Activated T-helper 1 cell treated with anti-CD3 and anti-CD28 coated beads, Interleukin-12 subunit alpha, Interleukin-12 subunit beta, Interleukin-2, Interleukin-4 antibody, amounts not matched to agents 30 ng/mL and 10 ng/mL and 1 ng/mL, durations not matched to agents 14 hours and 24 hours and 36 hours (primary cell): ENCODE measurements around the gene RHCE. TPM values are rescaled to one million over a fixed set of nuclear protein-coding genes. Genes with fewer than 3 reads are reported as not detected.
"Not testable (repeated sequence)": the region's sequence is repeated elsewhere in the genome, so short reads cannot be mapped to it uniquely, and the experiment has no call there.

ENCODE experiments used
- DNase-seq: peaks from one replicate; pipeline ENCODE4 v3.0.0; 2021; ENCODE audit warnings: low spot score
- H3K27ac Mint-ChIP-seq: one replicate; pipeline ENCODE4 v1.8.0; 2021; ENCODE audit warnings: mild to moderate bottlenecking, mixed read lengths
- H3K27me3 Mint-ChIP-seq: one replicate; pipeline ENCODE4 v1.8.0; 2022; ENCODE audit warnings: mild to moderate bottlenecking, moderate library complexity, mixed read lengths; ENCODE audit not compliant: insufficient read depth
- H3K36me3 Mint-ChIP-seq: one replicate; pipeline ENCODE4 v1.8.0; 2021; ENCODE audit warnings: low read depth, mixed read lengths
- H3K4me1 Mint-ChIP-seq: one replicate; pipeline ENCODE4 v1.8.0; 2021; ENCODE audit warnings: low read depth, mixed read lengths
- H3K4me3 Mint-ChIP-seq: one replicate; pipeline ENCODE4 v1.8.0; 2021; ENCODE audit warnings: mild to moderate bottlenecking, moderate library complexity, mixed read lengths
- H3K9me3 Mint-ChIP-seq: one replicate; pipeline ENCODE4 v1.8.0; 2021; ENCODE audit warnings: mixed read lengths
- intact Hi-C: fragments of 100-400 bp; cut with micrococcal nuclease; formaldehyde crosslinking; loops from one replicate; pipeline ENCODE4 v1.15.1; 2024
- total RNA-seq: library from RNA; stranded (reverse); gene quantifications from 2 replicates; pipeline ENCODE4 v1.2.3, GENCODE V29; 2022

Gene RHCE
- total RNA-seq, 1 donor from 2014 or later: not detected

DNA sequence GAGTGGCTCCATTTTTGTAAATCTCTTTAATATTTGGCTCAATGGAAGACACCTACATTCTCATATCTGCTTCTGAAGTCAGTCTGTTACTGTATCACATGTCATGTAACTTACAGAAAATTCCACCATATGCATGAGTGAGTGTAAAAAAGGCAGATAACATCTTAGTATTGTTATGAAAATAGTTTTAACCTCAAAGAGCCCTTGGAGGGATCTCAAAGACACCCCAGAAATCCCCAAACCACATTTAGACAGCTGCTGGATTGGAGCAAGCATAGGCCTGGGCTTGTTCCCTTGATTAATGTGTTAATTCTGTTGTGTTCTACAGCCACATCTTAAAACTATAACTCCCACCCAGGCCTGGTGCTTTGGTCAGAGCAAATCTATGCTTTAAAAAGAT lies 26.9 kb upstream of the RHCE start:
- H3K27ac Mint-ChIP-seq: peak overlapping the region; percentile 63
- peaks cover 26% of the 10 kb centered on the region for H3K36me3 Mint-ChIP-seq
- intact Hi-C loops: loop anchor here (1.0 to 2.0 kb wide), 4 partner anchors 12 to 27 kb away; partner anchors contain the start of gene MACO1
- peaks cover 31% of the 10 kb centered on the region for H3K4me1 Mint-ChIP-seq
- peaks cover 2% of the 10 kb centered on the region for H3K27me3 Mint-ChIP-seq
- H3K4me3 Mint-ChIP-seq: no peak overlapping the region
- no peaks in the 10 kb centered on the region for H3K9me3 Mint-ChIP-seq
- DNase-seq: peak; percentile 30

DNA sequence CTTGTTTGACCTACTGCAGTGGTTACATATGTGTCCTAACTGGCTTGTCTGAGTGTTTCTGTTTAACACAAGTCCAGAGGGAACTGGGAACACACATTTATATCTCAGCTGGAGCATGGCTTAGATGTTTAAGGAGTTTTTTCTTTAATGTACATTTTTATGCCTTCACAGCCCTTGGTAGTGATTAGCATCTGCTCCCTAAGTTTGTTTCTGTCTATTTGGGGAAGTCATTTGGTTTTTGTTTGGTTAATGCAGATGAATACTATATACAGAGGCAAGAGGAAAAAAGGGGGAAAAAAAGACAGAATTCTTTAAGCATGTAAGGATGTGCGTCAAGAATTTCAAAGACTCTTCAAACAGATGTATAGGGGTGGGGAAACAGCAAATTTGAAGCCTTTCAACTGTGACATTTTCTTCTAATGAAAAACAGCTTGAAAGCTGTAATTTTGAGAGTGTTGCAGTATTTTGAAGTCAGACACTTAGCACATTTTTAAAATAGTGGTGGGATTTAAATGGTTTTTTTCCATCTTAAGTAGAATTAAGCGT lies 25.4 kb upstream of the RHCE start:
- peaks cover 43% of the 10 kb centered on the region for H3K4me1 Mint-ChIP-seq
- H3K27me3 Mint-ChIP-seq: peaks cover 2% of the 10 kb centered on the region
- intact Hi-C loops: loop anchor here (2.0 kb wide), 1 partner anchor 21 kb away; no protein-coding TSS in a partner anchor
- DNase-seq: no peak
- peaks cover 26% of the 10 kb centered on the region for H3K36me3 Mint-ChIP-seq
- H3K27ac Mint-ChIP-seq: no peak overlapping the region
- H3K4me3 Mint-ChIP-seq: no peak overlapping the region
- no peaks in the 10 kb centered on the region for H3K9me3 Mint-ChIP-seq

DNA sequence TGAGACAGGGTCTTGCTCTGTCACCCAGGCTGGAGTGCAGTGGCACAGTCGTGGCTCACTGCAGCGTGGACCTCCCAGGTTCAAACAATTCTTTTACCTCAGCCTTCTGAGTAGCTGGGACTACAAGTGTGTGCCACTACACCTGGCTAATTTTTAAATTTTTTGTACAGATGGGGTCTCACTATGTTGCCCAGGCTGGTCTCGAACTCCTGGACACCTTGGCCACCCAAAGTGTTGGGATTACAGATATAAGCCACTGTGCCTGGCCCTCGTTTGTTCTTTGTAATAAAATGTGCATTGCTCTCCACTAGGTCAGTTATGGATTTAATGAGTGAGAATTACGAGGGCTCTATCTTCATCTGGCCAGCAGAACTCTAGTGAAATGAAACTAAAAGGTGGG lies 24.0 kb upstream of the RHCE start:
- H3K9me3 Mint-ChIP-seq, intact Hi-C loops: not testable (repeated sequence)

DNA sequence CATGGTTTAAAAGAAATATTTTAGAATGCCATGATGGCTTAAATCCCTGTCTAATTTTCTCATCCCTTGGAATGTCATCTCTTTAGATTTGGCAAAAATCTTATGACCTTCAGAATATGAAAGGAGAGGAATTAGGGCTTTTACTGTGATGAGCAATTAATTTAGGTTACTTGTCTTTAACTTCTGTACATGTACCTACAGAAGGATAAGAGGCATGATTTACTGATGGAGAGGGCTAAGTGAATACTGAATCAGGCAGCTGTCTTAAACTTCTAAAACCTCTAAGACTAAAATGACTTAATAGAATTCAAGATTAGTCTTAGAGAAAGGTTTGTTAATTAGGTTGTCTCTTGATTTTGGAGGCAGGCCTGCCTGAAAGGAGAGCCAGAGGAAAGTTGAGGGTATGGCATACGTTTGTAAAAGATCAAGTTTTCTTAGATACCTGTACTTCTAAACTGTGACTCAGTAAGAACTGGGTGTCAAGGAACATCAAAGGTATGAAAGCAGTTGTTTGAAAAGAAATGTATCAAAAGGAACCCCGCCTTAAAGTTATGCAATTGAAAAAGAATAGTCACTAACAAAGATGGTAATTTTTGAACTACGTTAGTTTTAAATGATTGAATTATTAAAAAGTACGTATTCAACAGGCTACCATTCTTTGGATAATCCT lies 22.5 kb upstream of the RHCE start:
- no peak overlapping the region for H3K27ac Mint-ChIP-seq

More for the DNA sequence above, 24.0 kb upstream of the RHCE start:
- H3K36me3 Mint-ChIP-seq: peaks cover 21% of the 10 kb centered on the region
- H3K4me3 Mint-ChIP-seq, H3K27ac Mint-ChIP-seq, DNase-seq, H3K27me3 Mint-ChIP-seq: not testable (repeated sequence)
- H3K4me1 Mint-ChIP-seq: peaks cover 43% of the 10 kb centered on the region

DNA sequence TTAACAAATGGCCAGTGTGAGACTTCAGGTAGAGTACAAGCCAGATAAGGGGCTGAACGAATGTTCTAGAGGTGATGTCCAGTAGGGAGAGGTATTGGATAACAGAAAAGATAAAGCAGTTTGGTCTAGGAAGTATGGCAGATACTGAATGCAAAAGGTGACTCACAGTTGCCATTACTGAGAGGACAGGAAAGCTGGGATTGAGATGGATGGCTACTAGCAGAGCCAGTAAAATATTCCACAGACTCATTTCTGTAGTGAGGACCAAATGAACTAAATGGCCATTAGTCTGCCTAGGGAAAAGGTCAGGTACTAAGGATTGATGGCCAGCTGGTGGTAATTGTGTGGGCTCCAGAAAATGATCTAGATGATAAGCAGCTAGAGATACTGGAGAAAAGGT lies 21.6 kb upstream of the RHCE start:
- intact Hi-C loops: no loop called here

More for the DNA sequence above, 22.5 kb upstream of the RHCE start:
- H3K9me3 Mint-ChIP-seq: no peaks in the 10 kb centered on the region
- H3K4me1 Mint-ChIP-seq: peaks cover 43% of the 10 kb centered on the region
- peaks cover 2% of the 10 kb centered on the region for H3K27me3 Mint-ChIP-seq
- DNase-seq: no peak
- H3K4me3 Mint-ChIP-seq: no peak overlapping the region
- intact Hi-C loops: no loop called here
- H3K36me3 Mint-ChIP-seq: peaks cover 19% of the 10 kb centered on the region

DNA sequence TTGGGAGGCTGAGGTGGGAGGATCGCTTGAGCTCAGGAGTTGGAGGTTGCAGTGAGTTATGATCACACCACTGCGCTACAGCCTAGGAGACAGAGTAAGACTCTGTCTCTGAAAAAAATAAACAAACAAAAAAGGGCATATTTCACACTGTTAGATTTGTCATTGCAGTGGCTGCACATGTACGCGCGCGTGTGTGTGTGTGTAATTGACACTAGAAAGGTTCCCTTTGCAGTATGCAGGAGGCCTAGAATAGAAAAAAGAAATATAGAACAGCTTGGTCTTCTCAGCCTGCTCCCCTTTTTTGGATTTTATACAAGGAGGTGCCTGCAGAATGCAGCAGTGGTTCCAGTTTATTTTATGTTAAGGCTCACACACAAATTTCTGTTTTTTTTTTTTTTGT lies 18.7 kb upstream of the RHCE start:
- intact Hi-C loops: no loop called here
- Mint-ChIP-seq H3K4me1 (peaks cover 47% of the 10 kb centered on the region), H3K4me3 (no peak overlapping the region), H3K36me3 (peaks cover 12% of the 10 kb centered on the region), H3K27ac (no peak overlapping the region), H3K9me3 (no peaks in the 10 kb centered on the region), H3K27me3 (peaks cover 2% of the 10 kb centered on the region)
- no peak for DNase-seq

More for the DNA sequence above, 21.6 kb upstream of the RHCE start:
- no peaks in the 10 kb centered on the region for H3K9me3 Mint-ChIP-seq
- no peak for DNase-seq
- no peak overlapping the region for H3K27ac Mint-ChIP-seq
- no peak overlapping the region for H3K4me3 Mint-ChIP-seq
- peaks cover 2% of the 10 kb centered on the region for H3K27me3 Mint-ChIP-seq
- H3K36me3 Mint-ChIP-seq: peaks cover 17% of the 10 kb centered on the region
- H3K4me1 Mint-ChIP-seq: peaks cover 33% of the 10 kb centered on the region

DNA sequence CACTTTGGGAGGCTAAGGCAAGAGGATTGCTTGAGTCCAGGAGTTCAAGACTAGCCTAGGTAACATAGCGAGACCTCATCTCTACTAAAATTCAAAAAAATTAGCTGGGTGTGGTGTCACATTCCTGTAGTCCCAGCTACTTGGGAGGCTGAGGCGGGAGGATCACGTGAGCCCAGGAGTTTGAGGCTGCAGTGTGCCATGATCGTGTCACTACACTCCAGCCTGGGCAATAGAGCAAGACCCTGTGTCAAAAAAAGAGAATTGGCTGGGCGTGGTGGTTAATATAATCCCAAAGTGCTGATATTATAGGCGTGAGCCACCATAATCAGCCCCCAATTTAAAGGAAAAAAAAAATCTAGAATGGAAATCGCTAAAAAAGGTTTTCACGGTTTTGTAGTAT lies 17.0 kb upstream of the RHCE start:
- Mint-ChIP-seq H3K4me1 (peaks cover 56% of the 10 kb centered on the region), H3K36me3 (peaks cover 11% of the 10 kb centered on the region), H3K27me3 (no peaks in the 10 kb centered on the region), H3K27ac (no peak overlapping the region), H3K4me3 (no peak overlapping the region), H3K9me3 (no peaks in the 10 kb centered on the region)
- DNase-seq: no peak
- intact Hi-C loops: no loop called here

DNA sequence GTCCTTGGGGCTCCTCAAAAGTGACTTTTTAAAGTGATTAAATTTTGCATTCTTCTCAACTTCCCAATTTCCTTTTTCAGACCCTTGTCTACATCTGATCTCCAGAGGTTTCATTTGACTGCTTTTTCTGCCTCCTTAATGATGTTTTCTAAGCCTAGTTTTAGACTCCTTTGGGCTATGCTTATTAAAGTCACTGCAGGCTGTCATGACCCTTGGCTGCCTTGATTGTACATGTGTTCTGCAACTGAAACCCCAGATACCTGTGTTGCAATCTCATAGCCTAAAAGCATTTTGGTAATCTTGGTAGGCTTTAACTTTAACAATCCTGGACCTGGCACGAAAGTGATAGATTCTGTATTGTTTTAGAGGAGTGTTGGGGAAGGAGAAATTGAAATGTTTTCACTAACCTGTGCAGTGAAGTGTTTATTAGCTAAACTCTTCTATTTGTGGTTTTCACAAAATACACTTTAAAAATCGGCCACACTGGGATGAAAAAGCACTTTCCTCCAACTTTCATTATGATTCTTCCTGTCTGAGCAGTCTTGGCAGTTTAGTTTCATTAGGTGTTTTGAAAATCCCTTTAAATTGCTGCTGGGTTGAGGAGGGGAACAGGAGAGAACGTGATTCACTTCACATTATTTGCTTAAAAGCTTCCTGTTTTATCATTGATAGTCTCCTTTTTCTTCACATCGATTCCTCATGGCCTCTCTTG lies 14.9 kb upstream of the RHCE start:
- peaks cover 9% of the 10 kb centered on the region for H3K36me3 Mint-ChIP-seq
- intact Hi-C loops: loop anchor here (1.0 kb wide), 1 partner anchor 12 kb away; no protein-coding TSS in a partner anchor
- H3K9me3 Mint-ChIP-seq: no peaks in the 10 kb centered on the region
- peak overlapping the region; percentile 37 for H3K27ac Mint-ChIP-seq
- DNase-seq: no peak
- peaks cover 54% of the 10 kb centered on the region for H3K4me1 Mint-ChIP-seq
- no peaks in the 10 kb centered on the region for H3K27me3 Mint-ChIP-seq
- H3K4me3 Mint-ChIP-seq: peak overlapping the region; percentile 16

DNA sequence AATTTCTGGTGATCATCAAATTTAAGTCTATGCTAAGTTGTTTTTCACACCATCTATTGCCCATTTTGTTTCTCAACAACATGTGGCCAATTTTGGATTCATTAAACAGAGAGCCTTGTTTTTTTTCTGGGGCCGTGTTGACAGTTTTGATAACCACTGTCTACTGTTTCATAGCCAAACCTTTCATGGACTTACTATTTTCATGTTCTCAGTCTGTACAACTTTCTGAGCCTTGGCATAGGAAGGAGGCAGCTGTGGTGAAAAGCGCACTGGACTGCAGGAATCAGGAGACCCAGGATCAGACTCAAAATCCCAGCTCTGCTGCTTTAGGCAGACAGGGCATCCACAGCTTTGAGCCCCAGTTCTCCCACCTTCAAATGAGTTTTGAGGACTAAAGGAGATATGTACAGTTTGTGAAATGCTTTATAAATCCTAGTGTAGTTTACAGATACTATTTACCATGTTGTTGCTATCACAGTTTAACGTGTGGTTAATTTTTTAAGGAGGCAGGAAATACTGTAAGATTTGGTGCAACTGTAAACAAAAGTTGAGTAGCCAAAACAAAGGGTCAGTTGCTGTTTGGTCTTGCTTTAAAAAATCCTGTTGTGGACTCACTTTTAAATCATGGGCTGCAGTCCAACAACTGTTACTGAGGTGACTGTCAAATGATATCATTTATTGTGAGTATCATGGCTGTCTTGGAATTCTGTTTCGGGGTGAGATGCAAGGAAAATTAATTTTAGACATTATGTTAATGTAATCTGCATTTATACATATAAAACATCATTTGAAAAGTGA lies 13.0 kb upstream of the RHCE start:
- intact Hi-C loops: loop anchor here (5.0 kb wide), 1 partner anchor 184 kb away; the partner anchor contains the start of gene MAN1C1
- H3K27me3 Mint-ChIP-seq: peaks cover 3% of the 10 kb centered on the region
- no peak overlapping the region for H3K4me3 Mint-ChIP-seq
- H3K4me1 Mint-ChIP-seq: peaks cover 60% of the 10 kb centered on the region
- H3K27ac Mint-ChIP-seq: no peak overlapping the region
- peaks cover 9% of the 10 kb centered on the region for H3K36me3 Mint-ChIP-seq
- DNase-seq: no peak
- H3K9me3 Mint-ChIP-seq: no peaks in the 10 kb centered on the region

DNA sequence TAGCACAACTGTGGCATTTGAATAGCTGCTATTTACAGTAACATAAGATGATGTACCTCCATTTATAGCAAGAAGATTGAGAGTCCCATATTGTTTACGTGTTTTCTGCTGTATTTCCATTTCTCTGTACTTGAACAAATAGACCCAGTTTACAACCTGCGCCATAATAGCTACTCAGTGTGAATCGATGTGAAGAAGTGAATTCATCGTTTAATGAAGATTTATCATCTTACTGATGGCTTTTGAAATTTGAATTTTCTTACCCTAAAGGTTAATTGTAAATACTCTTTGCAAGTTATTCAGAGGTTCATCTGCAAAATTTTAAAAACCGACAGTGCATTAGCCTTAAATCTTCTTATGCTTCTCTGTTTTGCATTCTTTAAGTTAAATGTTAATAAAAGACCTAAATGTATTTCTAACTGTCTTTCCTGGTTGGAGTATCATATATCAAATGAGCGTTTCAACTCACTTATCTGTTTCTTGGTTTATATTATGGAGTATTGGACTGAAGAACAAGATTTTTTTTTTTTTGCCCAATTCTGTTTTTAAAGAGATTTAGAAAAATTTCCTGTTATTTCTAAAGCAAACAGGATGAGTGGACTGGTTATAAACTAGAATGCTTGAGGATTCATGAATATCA lies 12.2 kb upstream of the RHCE start:
- peak overlapping the region; percentile 89 for H3K4me3 Mint-ChIP-seq
- H3K27me3 Mint-ChIP-seq: peaks cover 3% of the 10 kb centered on the region
- peaks cover 60% of the 10 kb centered on the region for H3K4me1 Mint-ChIP-seq
- no peak overlapping the region for H3K27ac Mint-ChIP-seq
- DNase-seq: no peak
- intact Hi-C loops: loop anchor here (5.0 kb wide), 1 partner anchor 184 kb away; the partner anchor contains the start of gene MAN1C1
- no peaks in the 10 kb centered on the region for H3K9me3 Mint-ChIP-seq
- peaks cover 9% of the 10 kb centered on the region for H3K36me3 Mint-ChIP-seq

DNA sequence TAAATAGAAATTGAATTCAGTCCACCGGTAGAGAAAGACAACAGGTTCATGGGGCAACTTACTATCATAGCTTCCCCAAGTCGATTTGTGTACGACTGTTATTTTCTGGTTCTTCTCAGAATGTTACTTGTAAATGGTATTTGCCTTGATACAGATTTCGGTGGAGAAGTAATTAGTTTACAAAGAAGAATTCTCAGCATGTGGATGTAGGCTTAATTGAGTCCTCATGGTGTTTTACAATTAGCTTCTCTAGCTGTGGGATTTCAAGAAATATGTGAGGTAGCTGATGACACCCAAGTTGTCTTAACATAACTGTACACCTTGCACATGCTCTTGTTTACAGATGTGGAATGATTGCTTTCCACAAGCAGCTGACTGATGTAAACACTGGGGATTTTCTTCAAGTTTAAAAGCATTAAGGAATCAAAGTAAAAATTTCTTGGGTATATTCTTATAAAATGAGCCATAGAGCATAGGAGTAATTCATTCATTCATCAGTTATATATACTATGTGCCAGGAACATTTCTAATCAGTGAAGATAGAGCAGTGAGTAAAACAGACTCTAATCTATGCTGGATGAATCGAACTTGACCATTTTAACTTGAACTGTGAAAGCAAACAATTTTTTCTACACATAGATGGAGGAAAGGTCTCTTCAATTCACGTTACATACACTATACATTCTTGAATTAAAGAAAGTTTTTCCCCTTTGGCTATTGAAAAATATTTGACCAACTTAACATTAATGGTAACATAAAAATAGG lies 11.5 kb upstream of the RHCE start:
- Mint-ChIP-seq H3K4me1 (peaks cover 60% of the 10 kb centered on the region), H3K36me3 (peaks cover 5% of the 10 kb centered on the region), H3K4me3 (peak overlapping the region; percentile 89), H3K27ac (peak overlapping the region; percentile 61), H3K9me3 (no peaks in the 10 kb centered on the region), H3K27me3 (peaks cover 3% of the 10 kb centered on the region)
- DNase-seq: no peak
- intact Hi-C loops: loop anchor here (2.0 to 5.0 kb wide), 2 partner anchors 93 to 185 kb away; partner anchors contain the start of genes MAN1C1 and TMEM50A
